Suprapubic skin (tissue), 3 donors: ENCODE results near the gene GANC.

Experiments used
- EP300 ChIP-seq: sonication (generic); formaldehyde crosslinking; IDR thresholded peaks from one replicate; pipeline ENCODE4 v1.6.1; 2017; ENCODE audit warnings: antibody characterized with exemption
- POLR2A ChIP-seq, 2 donors: fragments of 450-650 bp; IDR thresholded peaks; one replicate each; pipeline ENCODE4 v1.6.1; 2017; ENCODE audit warnings: antibody characterized with exemption in 2 of 2, mild to moderate bottlenecking in 2 of 2, moderate library complexity in 2 of 2
- TF ChIP-seq, protein P1 (sequence below), 2 donors: fragments of 200-600 bp in 1 of 2; fragments of 450-650 bp in 1 of 2; sonication (generic) in 1 of 2; IDR thresholded peaks; one replicate each; pipeline ENCODE4 v1.5.1; 2016 to 2019; ENCODE audit warnings: antibody characterized with exemption in 2 of 2, mild to moderate bottlenecking in 1 of 2, moderate library complexity in 1 of 2

DNA sequence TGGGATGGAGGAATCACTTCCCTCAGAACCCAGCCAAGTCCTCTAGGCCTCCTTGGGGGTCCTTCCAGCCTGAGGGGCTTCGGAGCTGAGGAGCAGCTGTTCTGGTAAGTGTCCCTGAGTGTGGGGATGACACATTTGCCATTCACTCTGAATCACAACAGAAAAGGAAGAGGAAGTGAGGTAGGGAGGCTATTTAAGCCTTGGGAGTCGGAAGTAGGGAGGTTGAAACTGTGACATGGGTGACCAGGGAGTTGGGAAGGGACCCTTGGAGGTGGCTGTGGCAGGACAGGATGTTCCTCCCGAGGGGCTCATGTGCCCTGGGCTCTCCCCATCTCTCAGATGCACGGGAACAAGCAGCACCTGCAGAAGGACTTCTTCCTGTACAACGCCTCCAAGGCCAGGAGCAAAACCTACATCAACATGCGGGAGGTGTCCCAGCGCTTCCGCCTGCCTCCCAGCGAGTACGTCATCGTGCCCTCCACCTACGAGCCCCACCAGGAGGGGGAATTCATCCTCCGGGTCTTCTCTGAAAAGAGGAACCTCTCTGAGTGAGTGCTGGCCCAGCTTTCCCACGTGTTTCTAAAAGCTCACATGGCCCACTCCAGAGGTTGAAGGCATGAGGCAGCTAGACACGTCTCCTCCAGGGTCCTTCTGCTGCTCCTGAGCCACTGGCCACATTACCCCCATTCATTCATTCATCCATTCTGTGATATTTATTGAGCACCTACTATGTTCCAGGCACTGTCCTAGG lies 129.6 kb downstream of the GANC start:
- TF ChIP-seq, protein P1, sequence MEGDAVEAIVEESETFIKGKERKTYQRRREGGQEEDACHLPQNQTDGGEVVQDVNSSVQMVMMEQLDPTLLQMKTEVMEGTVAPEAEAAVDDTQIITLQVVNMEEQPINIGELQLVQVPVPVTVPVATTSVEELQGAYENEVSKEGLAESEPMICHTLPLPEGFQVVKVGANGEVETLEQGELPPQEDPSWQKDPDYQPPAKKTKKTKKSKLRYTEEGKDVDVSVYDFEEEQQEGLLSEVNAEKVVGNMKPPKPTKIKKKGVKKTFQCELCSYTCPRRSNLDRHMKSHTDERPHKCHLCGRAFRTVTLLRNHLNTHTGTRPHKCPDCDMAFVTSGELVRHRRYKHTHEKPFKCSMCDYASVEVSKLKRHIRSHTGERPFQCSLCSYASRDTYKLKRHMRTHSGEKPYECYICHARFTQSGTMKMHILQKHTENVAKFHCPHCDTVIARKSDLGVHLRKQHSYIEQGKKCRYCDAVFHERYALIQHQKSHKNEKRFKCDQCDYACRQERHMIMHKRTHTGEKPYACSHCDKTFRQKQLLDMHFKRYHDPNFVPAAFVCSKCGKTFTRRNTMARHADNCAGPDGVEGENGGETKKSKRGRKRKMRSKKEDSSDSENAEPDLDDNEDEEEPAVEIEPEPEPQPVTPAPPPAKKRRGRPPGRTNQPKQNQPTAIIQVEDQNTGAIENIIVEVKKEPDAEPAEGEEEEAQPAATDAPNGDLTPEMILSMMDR (IDR thresholded peaks at IDR 0.05) = no peak
- TF ChIP-seq POLR2A (IDR thresholded peaks at IDR 0.05) (no peak), EP300 (no peak)
